Stimulated activated CD4-positive, alpha-beta T cell treated with anti-CD3 and anti-CD28 coated beads, Interleukin-2, amount 100 ng/mL, for 48 hours (primary cell): Measurements from ENCODE around the gene SMIM5.

ENCODE experiments used
- DNase-seq, 2 donors: peaks; one replicate each; pipeline ENCODE4 v3.0.0-alpha.2; 2020

SMIM5 gene

DNA sequence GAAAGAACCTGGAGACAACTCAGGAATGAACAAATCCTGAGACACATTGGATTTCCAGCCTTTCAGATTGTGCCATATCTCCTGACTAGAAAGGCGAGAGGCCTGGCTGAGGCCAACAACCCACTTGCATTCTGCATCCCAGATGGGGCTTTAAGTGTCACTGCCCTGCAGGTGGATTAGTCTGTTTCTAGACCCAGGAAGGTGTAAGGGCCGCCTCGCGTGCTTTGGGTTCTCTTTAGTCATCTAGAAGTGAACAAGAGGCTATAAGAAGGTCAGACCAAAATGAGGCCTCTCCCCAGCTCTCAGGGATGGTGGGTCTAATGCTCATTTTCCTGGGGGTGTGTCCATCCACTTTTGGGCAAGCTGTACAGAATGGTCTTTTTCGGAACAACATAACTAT lies 38.8 kb downstream of the SMIM5 start:
- no peak for DNase-seq

DNA sequence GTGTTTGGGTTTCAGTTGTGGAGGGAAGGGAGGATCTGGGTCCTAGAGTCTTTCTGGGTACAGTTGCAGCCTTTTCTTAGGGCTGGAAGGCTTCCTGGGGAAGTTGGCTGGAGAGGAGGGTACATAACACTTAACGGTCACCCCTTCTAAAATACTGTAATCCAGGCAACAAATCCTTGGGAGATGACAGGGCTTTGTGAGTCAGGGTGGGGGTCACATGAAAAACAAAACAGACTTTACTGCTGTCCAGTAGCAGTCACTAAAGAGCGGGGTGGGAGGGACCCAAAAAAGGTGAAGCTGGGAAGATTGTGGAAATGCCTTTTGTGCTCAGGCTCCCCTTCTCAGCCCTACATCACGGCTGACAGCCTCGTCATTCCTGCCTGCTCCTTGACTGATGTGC lies 40.3 kb downstream of the SMIM5 start:
- DNase-seq, result no peak

DNA sequence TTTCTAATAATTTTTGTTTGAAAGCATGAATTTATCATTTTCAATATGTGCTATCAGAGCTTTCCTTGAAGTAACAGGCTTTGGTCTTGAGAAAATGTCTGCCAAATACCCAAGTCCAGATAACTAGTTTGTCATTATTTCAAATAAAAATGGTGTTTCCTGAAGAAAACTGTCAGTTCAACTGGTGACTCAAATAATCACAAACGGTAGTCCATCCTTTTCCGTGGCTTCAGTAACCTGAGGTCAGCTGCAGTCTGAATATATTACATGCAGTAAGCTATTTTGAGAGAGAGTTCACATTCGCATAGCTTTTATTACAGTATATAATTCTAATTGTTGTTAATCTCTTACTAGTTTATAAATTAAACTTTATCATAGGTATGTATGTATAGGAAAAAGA lies 43.2 kb downstream of the SMIM5 start:
- DNase-seq, result no peak

DNA sequence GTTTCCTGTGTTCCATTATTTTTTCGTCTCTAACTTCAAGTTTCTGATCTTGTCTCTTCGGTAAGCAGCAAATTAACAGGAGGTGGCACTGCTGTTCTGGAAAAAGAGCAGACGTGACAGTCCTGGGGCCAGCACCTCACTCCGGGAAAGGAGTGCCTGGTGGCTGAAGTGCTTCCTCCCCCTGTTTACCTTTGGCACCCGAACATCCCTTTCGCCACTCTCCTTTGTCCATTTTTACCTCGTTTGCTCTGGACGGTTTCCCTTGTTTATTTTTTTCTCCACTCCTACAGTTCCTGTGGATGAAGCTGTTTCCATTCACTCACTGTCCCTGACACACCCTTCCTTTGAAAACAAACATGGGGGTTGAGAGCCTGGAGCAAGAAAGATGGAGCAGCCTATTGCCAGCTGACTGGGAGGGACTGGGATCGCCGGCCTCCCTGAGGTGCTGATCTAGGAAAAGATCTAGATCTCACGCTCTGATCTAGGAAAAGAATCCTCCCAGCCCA lies 46.5 kb downstream of the SMIM5 start:
- no peak for DNase-seq

DNA sequence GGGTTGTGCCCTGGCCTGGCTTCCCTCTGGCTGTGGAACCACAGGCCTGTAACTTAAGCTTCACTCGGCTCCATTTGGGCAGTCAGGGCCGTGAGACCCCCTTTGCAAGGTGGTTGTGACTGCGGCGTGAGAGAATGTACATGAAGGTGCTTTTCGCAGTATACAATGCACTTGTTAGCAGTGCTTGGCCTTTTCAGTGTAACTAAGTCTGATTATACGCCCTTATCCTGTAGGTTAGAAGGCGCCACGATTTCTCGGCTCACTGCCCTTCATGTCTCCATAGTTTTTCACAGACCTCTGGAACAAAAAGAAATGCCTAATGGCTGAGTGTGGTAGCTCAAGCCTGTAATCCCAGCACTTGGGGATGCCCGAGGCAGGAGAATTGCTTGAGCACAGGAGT lies 47.2 kb downstream of the SMIM5 start:
- no peak for DNase-seq

DNA sequence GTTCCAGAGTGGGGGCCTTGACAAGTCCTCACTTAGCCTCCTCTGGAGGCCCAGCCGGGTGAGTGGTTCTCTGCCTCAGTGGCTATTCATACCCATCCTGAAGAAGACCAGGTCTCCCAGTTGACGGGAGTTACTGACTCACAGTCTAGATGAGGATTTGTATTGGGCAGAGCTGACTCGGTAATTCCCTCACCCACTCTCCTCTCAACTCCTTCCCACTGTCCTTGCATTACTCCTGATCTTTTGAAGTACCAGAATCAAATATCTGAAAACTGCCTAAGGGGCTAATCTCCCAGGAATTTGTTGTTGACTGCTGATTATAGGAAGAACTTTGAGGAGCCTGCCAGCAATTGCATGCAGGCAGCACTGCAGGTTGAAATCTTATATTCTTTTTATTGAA lies 48.1 kb downstream of the SMIM5 start:
- no peak for DNase-seq

DNA sequence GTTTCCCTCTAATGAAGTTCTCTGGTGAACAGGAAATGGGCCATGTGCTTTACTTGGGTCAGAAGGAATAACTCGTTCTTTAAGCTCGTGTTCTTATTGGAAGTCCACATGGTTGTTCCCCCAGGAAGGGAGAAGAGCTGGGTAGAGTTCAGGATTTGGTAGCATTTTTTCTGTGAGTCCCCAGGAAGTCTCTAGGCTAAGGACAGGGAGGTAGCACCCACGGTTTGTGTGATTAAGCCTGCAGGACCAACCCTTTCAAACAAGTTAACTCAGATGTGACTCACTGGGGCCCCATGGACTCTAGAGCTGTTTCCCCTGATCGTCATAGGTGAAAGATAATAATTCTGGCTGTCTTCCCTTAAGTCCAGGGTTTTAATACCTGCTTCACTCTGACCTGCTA lies 50.3 kb downstream of the SMIM5 start:
- no peak for DNase-seq

DNA sequence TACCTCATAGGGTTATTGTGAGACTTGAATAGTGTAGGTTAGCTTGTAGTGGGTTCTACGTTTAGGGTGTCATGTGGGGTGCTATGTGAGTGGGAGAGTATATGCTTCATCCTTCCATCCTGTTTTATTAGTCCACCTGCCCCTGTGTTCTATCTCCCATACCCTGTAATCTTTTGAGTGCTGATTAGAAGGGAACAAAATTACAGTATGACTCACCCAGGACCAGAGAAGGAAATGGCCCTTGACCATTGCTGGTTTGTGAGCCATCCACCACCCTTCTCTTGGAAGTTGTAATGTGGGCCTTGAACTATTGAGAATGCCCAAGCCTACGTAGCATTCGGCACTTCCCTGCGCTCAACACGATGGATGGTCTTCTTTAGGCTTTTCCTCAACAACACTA lies 51.0 kb downstream of the SMIM5 start:
- no peak for DNase-seq

DNA sequence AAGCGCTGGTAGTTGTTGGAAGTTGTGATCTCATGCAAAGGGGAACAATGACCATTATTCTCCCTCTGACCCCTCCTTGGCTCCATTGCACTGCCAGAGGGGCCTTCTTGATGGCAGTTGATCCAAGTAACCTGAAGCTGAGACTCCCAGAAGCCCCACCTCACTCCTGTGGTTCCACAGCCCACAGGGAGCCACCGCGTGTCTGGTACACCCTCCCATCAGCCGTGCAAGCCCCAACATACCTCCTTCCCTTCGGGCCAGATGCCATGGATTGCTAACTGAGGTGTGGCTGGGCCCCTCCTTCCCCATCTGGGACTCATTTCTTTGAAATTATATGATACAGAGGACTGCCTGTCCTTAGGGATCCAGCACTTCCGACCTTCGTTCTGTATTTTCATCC lies 51.7 kb downstream of the SMIM5 start:
- no peak for DNase-seq

DNA sequence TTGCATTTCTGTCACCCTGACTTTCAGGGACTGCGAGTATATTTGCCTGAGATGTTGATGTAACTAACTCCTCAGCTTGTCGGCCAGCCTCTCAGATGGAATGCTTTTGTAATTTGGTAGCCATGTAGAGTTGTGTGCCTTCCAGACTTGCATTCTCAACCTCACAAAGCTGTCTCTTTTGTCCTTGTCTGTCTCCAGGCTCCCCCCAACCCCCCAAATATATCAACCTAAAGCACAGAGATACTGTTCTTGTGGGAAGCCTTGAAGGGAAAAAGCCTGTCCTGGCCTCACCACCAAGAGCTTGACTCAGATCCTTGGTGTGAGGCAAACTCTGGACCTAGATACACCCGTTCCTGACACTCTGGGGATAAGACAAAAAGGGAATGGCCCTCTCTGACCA lies 52.3 kb downstream of the SMIM5 start:
- DNase-seq, result no peak

DNA sequence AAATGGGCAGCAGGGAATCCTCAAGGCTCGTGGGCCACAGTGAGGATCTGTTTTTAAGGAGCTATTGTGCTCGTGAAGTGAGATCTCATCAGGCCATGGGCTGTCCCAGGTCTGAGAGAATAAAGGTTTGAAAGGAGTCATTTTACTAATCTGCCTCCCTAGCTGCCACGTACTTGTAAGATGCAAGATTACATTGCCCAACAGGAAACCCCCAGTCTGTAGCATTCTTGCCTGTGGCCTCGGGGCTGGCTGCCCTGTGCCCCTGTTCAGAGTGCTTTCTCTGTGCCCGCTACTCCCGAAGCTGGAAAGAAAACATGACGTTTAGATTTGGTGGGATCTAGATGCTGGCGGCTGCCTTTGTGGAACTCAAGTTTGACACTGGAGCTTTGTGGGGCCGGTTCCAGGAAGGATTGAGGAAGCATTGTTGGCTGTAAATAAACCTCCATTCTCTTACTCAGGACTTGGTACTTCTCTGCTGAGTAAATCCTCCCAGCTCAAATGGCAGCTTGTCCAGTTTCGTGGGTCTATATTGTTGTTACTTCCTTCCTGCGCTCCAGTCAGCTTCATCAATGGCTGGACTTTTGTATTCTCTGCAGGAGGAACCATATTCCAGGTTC lies 55.1 kb downstream of the SMIM5 start:
- DNase-seq, result no peak

DNA sequence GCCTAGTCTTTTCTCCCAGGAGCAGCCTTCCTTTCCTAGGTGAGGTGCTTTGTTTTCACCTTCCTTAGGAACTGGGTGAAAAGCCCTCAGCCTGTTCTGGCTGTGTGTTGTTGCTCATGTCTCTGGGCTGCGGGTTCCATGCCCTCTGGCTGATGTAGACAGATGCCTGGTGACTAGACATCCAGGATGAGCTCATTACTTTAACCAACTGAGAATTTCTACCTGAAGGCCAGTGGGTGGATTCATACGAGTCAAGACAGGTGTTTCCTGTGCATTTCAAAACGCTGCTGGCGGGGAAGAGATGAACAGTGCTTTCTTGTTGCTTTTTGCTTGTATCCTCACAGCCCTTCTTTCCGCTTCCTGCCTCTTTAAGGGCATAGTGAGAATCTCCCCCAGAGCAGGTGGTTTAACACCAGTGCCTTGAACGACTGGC lies 56.2 kb downstream of the SMIM5 start:
- peak; percentile 7 to 15 for DNase-seq
